ENCODE data around the gene GMPPA. TPM values are rescaled to one million over a fixed set of nuclear protein-coding genes. Genes with fewer than 3 reads are reported as not detected.

The GMPPA gene
- total RNA-seq, 4 donors from 2014 or later: 16.2 to 32.6 (median 19.9) TPM

DNA sequence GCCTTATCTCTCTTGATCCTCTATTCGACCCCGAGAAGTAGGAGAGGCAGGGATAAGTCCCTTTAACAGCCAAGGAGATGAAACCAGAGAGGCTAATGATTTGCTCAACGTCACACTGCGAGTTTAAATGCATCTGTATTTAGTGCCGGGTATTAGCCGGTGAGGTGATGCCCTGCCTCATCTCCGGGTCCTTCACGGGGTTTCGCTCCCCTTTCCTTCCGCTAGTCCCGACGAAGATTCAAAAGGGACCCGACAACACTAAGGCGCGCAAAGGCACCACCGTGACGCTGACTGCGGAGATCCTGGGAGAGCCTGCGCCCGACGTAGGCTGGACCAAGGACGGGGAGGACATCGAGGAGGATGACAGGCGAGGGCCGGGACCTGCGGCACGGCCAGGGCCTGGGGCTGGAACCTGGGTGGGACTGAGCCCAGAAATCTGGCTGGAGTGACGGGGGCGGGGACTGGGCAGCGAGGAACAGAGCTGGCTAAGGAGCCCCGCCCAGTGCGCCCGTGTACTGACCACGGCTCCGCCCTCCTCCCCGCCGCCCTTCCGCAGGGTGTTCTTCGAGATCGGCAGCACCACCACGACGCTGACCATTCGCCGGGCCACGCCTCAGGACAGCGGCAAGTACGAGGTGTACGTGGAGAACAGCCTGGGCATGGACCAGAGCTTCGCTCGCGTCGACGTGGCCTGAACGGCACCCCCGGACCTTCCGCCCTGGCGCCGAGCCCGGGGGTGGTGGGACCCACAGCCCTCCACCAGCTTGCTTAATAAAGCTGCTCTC, 1.0 kb upstream of the GMPPA start:
- 14% methylated on average over 24 of the region's 59 CpGs for WGBS
- intact Hi-C loops (cut with DNase I): loop anchor here (5.0 kb wide), 1 partner anchor 35 kb away; no protein-coding TSS in a partner anchor

DNA sequence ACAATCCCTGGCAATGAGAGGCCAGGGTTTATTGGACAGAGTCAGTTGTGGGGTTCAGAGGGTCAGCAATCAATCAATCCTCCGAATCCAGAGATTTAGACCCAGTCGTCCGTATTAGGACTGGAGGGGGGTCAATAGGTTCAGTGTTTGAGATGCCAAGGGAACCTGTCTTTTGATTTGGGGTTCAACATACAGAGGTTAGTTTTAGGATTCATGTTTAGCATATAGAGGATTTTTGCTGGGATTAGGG, 292 bp downstream of the GMPPA start:
- Histone ChIP-seq H3K36me3 (peaks cover 12 to 26% (median 25%) of the 10 kb centered on the region in 4 donors), H3K9me3 (no peaks in the 10 kb centered on the region), H3K4me1 (peaks cover 28 to 72% (median 61%) of the 10 kb centered on the region in 4 donors), H3K27ac (replicated peaks in 1 of 4) (peak overlapping the region; percentile 97 to 99 (median 97)), H3K27me3 (peaks cover 0 to 13% (median 0%) of the 10 kb centered on the region in 4 donors), H3K4me3 (peak overlapping the region; percentile 65 to 77 (median 72))
- TF ChIP-seq POLR2A (IDR thresholded peaks at IDR 0.05; ENCODE audit: low read depth) (no peak), POLR2AphosphoS5 (IDR thresholded peaks at IDR 0.05) (no peak), CTCF (IDR thresholded peaks at IDR 0.05) (no peak), EP300 (IDR thresholded peaks at IDR 0.05) (no peak)
- intact Hi-C loops (cut with DNase I): loop anchor here (5.0 kb wide), 1 partner anchor 33 kb away; no protein-coding TSS in a partner anchor
- WGBS: 0% methylated on average over 2 of the region's 3 CpGs
- no peak for DNase-seq (ENCODE audit: extremely low spot score)

More for the DNA sequence above, 1.0 kb upstream of the GMPPA start:
- peak overlapping the region; percentile 65 to 77 (median 72) for H3K4me3 ChIP-seq
- peaks cover 0 to 19% (median 15%) of the 10 kb centered on the region in 4 donors for H3K36me3 ChIP-seq
- H3K27me3 ChIP-seq: peaks cover 0 to 15% (median 0%) of the 10 kb centered on the region in 4 donors
- H3K4me1 ChIP-seq: peaks cover 28 to 82% (median 65%) of the 10 kb centered on the region in 4 donors
- H3K9me3 ChIP-seq: no peaks in the 10 kb centered on the region
- H3K27ac ChIP-seq (replicated peaks in 1 of 4): peak overlapping the region; percentile 97 to 99 (median 97)
- no peak for TF ChIP-seq POLR2A (IDR thresholded peaks at IDR 0.05; ENCODE audit: low read depth)
- no peak for TF ChIP-seq CTCF (IDR thresholded peaks at IDR 0.05)
- TF ChIP-seq POLR2AphosphoS5 (IDR thresholded peaks at IDR 0.05): peak; percentile 92 to 98
- peak; percentile 96 for DNase-seq (ENCODE audit: extremely low spot score)

GRCh38 chr2:219499555-219499954, 864 bp downstream of the GMPPA start:
- 64% methylated on average over 1 of the region's 1 CpG for WGBS
- H3K4me1 ChIP-seq: peaks cover 28 to 66% (median 55%) of the 10 kb centered on the region in 4 donors
- no peak overlapping the region for H3K27ac ChIP-seq (replicated peaks in 1 of 4)
- no peaks in the 10 kb centered on the region for H3K9me3 ChIP-seq
- intact Hi-C loops (cut with DNase I): loop anchor here (5.0 kb wide), 1 partner anchor 33 kb away; no protein-coding TSS in a partner anchor
- H3K4me3 ChIP-seq: peak overlapping the region; percentile 65 to 77 (median 72)
- H3K36me3 ChIP-seq: peaks cover 12 to 31% (median 30%) of the 10 kb centered on the region in 4 donors
- H3K27me3 ChIP-seq: peaks cover 0 to 13% (median 0%) of the 10 kb centered on the region in 4 donors
- TF ChIP-seq POLR2AphosphoS5 (IDR thresholded peaks at IDR 0.05) (no peak), CTCF (IDR thresholded peaks at IDR 0.05) (no peak), EP300 (IDR thresholded peaks at IDR 0.05) (no peak), POLR2A (IDR thresholded peaks at IDR 0.05; ENCODE audit: low read depth) (no peak)
- no peak for DNase-seq (ENCODE audit: extremely low spot score)

DNA sequence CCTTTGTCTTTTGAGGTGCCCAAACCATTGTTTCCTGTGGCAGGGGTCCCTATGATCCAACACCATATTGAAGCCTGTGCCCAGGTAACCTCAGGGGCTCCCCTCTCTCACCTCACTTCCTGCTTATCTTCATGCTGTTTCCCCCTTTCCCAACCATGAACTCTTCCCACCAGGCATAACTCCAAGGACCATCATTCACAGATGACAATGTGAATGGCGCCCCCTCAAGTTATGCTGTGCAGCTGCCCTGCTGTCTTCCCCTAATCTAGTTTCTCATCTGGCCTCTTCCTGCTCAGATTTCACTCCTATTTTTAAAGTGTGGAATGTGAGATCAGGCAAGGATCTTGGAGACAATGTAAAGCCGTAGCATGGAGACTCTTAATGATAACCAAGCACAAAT, 1.4 kb downstream of the GMPPA start:
- intact Hi-C loops (cut with DNase I): no loop called here
- peaks cover 0 to 9% (median 0%) of the 10 kb centered on the region in 4 donors for H3K27me3 ChIP-seq
- WGBS: 69% methylated on average over 2 of the region's 2 CpGs

More for the DNA sequence above, 1.4 kb downstream of the GMPPA start:
- Histone ChIP-seq H3K4me3 (no peak overlapping the region), H3K27ac (replicated peaks in 1 of 4) (no peak overlapping the region), H3K9me3 (no peaks in the 10 kb centered on the region), H3K36me3 (peaks cover 12 to 37% (median 36%) of the 10 kb centered on the region in 4 donors), H3K4me1 (peaks cover 26 to 60% (median 49%) of the 10 kb centered on the region in 4 donors)
- no peak for DNase-seq (ENCODE audit: extremely low spot score)
- no peak for TF ChIP-seq POLR2A (IDR thresholded peaks at IDR 0.05; ENCODE audit: low read depth)
- TF ChIP-seq EP300 (IDR thresholded peaks at IDR 0.05): no peak
- no peak for TF ChIP-seq CTCF (IDR thresholded peaks at IDR 0.05)
- TF ChIP-seq POLR2AphosphoS5 (IDR thresholded peaks at IDR 0.05): no peak

All from esophagus muscularis mucosa (tissue), 4 donors.